ENCODE measurements around the gene AFF1. TPM values are rescaled to one million over a fixed set of nuclear protein-coding genes. Genes with fewer than 3 reads are reported as not detected.

The AFF1 gene
- total RNA-seq, 2 experiments from 2014 or later: 42.3 to 67.5 TPM

- peaks cover 5% of the 10 kb centered on the region for H3K4me1 Mint-ChIP-seq
- no peak overlapping the region for H3K4me3 Mint-ChIP-seq
- CTCF ChIA-PET: no interaction called here
- ATAC-seq (no peak), DNase-seq (no peak)
- no peaks in the 10 kb centered on the region for H3K27me3 Mint-ChIP-seq
- no peak overlapping the region for H3K27ac Mint-ChIP-seq
- H3K9me3 Mint-ChIP-seq (ENCODE audit: low read depth): no peaks in the 10 kb centered on the region
- peaks cover 9% of the 10 kb centered on the region for H3K36me3 Mint-ChIP-seq
Measured at GRCh38 chr4:86965019-86965976, 30.5 kb downstream of the AFF1 start.

- ATAC-seq: no peak
- H3K9me3 Mint-ChIP-seq (ENCODE audit: low read depth): no peaks in the 10 kb centered on the region
Measured at GRCh38 chr4:86967073-86967472, 32.3 kb downstream of the AFF1 start.

GRCh38 chr4:86967798-86968197 lies 33.0 kb downstream of the AFF1 start:
- H3K4me1 Mint-ChIP-seq: peaks cover 3% of the 10 kb centered on the region
- H3K27me3 Mint-ChIP-seq: no peaks in the 10 kb centered on the region
- H3K36me3 Mint-ChIP-seq: peaks cover 3% of the 10 kb centered on the region
- DNase-seq: no peak
- ATAC-seq: no peak
- no peaks in the 10 kb centered on the region for H3K9me3 Mint-ChIP-seq (ENCODE audit: low read depth)
- CTCF ChIA-PET: interaction anchor here (0.6 to 1.8 kb wide), 3 partner anchors 8 to 45 kb away, joined by 3 to 4 read pairs (median 3); no protein-coding TSS in a partner anchor
- H3K4me3 Mint-ChIP-seq: no peak overlapping the region
- no peak overlapping the region for H3K27ac Mint-ChIP-seq

More at GRCh38 chr4:86967073-86967472, 32.3 kb downstream of the AFF1 start:
- Mint-ChIP-seq H3K36me3 (peaks cover 6% of the 10 kb centered on the region), H3K27me3 (no peaks in the 10 kb centered on the region), H3K4me1 (peaks cover 2% of the 10 kb centered on the region), H3K4me3 (no peak overlapping the region), H3K27ac (no peak overlapping the region)
- CTCF ChIA-PET: interaction anchor here (0.6 kb wide), 1 partner anchor 25 kb away, joined by 3 read pairs; no protein-coding TSS in a partner anchor
- DNase-seq: no peak

- H3K9me3 Mint-ChIP-seq (ENCODE audit: low read depth): no peaks in the 10 kb centered on the region
- H3K36me3 Mint-ChIP-seq: peaks cover 2% of the 10 kb centered on the region
- DNase-seq (no peak), ATAC-seq (no peak)
- H3K4me3 Mint-ChIP-seq: no peak overlapping the region
- peaks cover 5% of the 10 kb centered on the region for H3K4me1 Mint-ChIP-seq
- no peaks in the 10 kb centered on the region for H3K27me3 Mint-ChIP-seq
- CTCF ChIA-PET: interaction anchor here (1.0 to 1.8 kb wide), 2 partner anchors 8 to 44 kb away, joined by 3 to 4 read pairs; no protein-coding TSS in a partner anchor
- no peak overlapping the region for H3K27ac Mint-ChIP-seq
Measured at GRCh38 chr4:86968547-86968946, 33.7 kb downstream of the AFF1 start.

GRCh38 chr4:86970447-86971354 lies 35.9 kb downstream of the AFF1 start:
- H3K4me1 Mint-ChIP-seq: peaks cover 17% of the 10 kb centered on the region
- no peak for ATAC-seq
- peaks cover 2% of the 10 kb centered on the region for H3K36me3 Mint-ChIP-seq
- H3K9me3 Mint-ChIP-seq (ENCODE audit: low read depth): no peaks in the 10 kb centered on the region
- CTCF ChIA-PET: interaction anchor here (1.3 to 2.6 kb wide), 2 partner anchors 36 to 48 kb away, joined by 4 to 8 read pairs; no protein-coding TSS in a partner anchor
- no peak overlapping the region for H3K4me3 Mint-ChIP-seq
- H3K27me3 Mint-ChIP-seq: no peaks in the 10 kb centered on the region
- H3K27ac Mint-ChIP-seq: no peak overlapping the region
- DNase-seq: no peak

- ATAC-seq: no peak
- no peaks in the 10 kb centered on the region for H3K9me3 Mint-ChIP-seq (ENCODE audit: low read depth)
- no peak for DNase-seq
- no peak overlapping the region for H3K27ac Mint-ChIP-seq
- CTCF ChIA-PET: interaction anchor here (0.7 to 2.6 kb wide), 3 partner anchors 20 to 49 kb away, joined by 3 to 8 read pairs (median 4); no protein-coding TSS in a partner anchor
- H3K4me1 Mint-ChIP-seq: peaks cover 23% of the 10 kb centered on the region
- H3K4me3 Mint-ChIP-seq: no peak overlapping the region
- peaks cover 2% of the 10 kb centered on the region for H3K36me3 Mint-ChIP-seq
- H3K27me3 Mint-ChIP-seq: no peaks in the 10 kb centered on the region
Measured at GRCh38 chr4:86971355-86971683, 36.5 kb downstream of the AFF1 start.

GRCh38 chr4:86972997-86973396 lies 38.2 kb downstream of the AFF1 start:
- DNase-seq (no peak), ATAC-seq (no peak)
- H3K4me3 Mint-ChIP-seq: no peak overlapping the region
- H3K4me1 Mint-ChIP-seq: peaks cover 36% of the 10 kb centered on the region
- CTCF ChIA-PET: no interaction called here
- no peak overlapping the region for H3K27ac Mint-ChIP-seq
- H3K9me3 Mint-ChIP-seq (ENCODE audit: low read depth): no peaks in the 10 kb centered on the region
- H3K27me3 Mint-ChIP-seq: no peaks in the 10 kb centered on the region
- H3K36me3 Mint-ChIP-seq: peaks cover 2% of the 10 kb centered on the region

- no peaks in the 10 kb centered on the region for H3K27me3 Mint-ChIP-seq
- peaks cover 2% of the 10 kb centered on the region for H3K36me3 Mint-ChIP-seq
- no peaks in the 10 kb centered on the region for H3K9me3 Mint-ChIP-seq (ENCODE audit: low read depth)
- ATAC-seq (no peak), DNase-seq (no peak)
- CTCF ChIA-PET: no interaction called here
- peaks cover 38% of the 10 kb centered on the region for H3K4me1 Mint-ChIP-seq
- H3K27ac Mint-ChIP-seq: no peak overlapping the region
- H3K4me3 Mint-ChIP-seq: no peak overlapping the region
Measured at GRCh38 chr4:86973668-86974067, 38.9 kb downstream of the AFF1 start.

- no peaks in the 10 kb centered on the region for H3K9me3 Mint-ChIP-seq (ENCODE audit: low read depth)
- peak overlapping the region; percentile 5 for H3K4me3 Mint-ChIP-seq
- CTCF ChIA-PET: interaction anchor here (1.0 kb wide), 1 partner anchor 29 kb away, joined by 3 read pairs; no protein-coding TSS in a partner anchor
- ATAC-seq (no peak), DNase-seq (no peak)
- H3K27ac Mint-ChIP-seq: peak overlapping the region; percentile 13
- peaks cover 40% of the 10 kb centered on the region for H3K4me1 Mint-ChIP-seq
- H3K36me3 Mint-ChIP-seq: peaks cover 2% of the 10 kb centered on the region
- no peaks in the 10 kb centered on the region for H3K27me3 Mint-ChIP-seq
Measured at GRCh38 chr4:86974551-86974994, 39.8 kb downstream of the AFF1 start.

- no peak for DNase-seq
- CTCF ChIA-PET: interaction anchor here (1.1 kb wide), 1 partner anchor 41 kb away, joined by 3 read pairs; the partner anchor contains the start of gene AFF1
- no peaks in the 10 kb centered on the region for H3K9me3 Mint-ChIP-seq (ENCODE audit: low read depth)
- ATAC-seq: no peak
- no peaks in the 10 kb centered on the region for H3K27me3 Mint-ChIP-seq
- peaks cover 2% of the 10 kb centered on the region for H3K36me3 Mint-ChIP-seq
- H3K4me1 Mint-ChIP-seq: peaks cover 40% of the 10 kb centered on the region
- no peak overlapping the region for H3K4me3 Mint-ChIP-seq
- H3K27ac Mint-ChIP-seq: no peak overlapping the region
Measured at GRCh38 chr4:86975927-86976326, 41.1 kb downstream of the AFF1 start.

- H3K27me3 Mint-ChIP-seq: no peaks in the 10 kb centered on the region
- peaks cover 43% of the 10 kb centered on the region for H3K4me1 Mint-ChIP-seq
- no peaks in the 10 kb centered on the region for H3K9me3 Mint-ChIP-seq (ENCODE audit: low read depth)
- ATAC-seq: no peak
- peaks cover 5% of the 10 kb centered on the region for H3K36me3 Mint-ChIP-seq
- no peak overlapping the region for H3K4me3 Mint-ChIP-seq
- no peak for DNase-seq
- H3K27ac Mint-ChIP-seq: no peak overlapping the region
- CTCF ChIA-PET: interaction anchor here (1.1 kb wide), 1 partner anchor 42 kb away, joined by 3 read pairs; the partner anchor contains the start of gene AFF1
Measured at GRCh38 chr4:86976801-86977485, 42.1 kb downstream of the AFF1 start.

GRCh38 chr4:86977621-86978184 lies 42.9 kb downstream of the AFF1 start:
- H3K27ac Mint-ChIP-seq: no peak overlapping the region
- H3K9me3 Mint-ChIP-seq (ENCODE audit: low read depth): no peaks in the 10 kb centered on the region
- H3K4me1 Mint-ChIP-seq: peaks cover 45% of the 10 kb centered on the region
- H3K36me3 Mint-ChIP-seq: peaks cover 7% of the 10 kb centered on the region
- H3K27me3 Mint-ChIP-seq: no peaks in the 10 kb centered on the region
- CTCF ChIA-PET: no interaction called here
- DNase-seq: peak; percentile 57
- ATAC-seq: peak; percentile 91
- H3K4me3 Mint-ChIP-seq: no peak overlapping the region

All from activated CD8-positive, alpha-beta memory T cell treated with anti-CD3 and anti-CD28 coated beads, Interleukin-2, amount 10 ng/mL, durations not matched to agents 7 days and 5 days (primary cell).